Neural crest cell (in vitro differentiated cells): ENCODE results near the gene STING1. TPM values are rescaled to one million over a fixed set of nuclear protein-coding genes. Genes with fewer than 3 reads are reported as not detected.
"Not testable (repeated sequence)": the region's sequence is repeated elsewhere in the genome, so short reads cannot be mapped to it uniquely, and the experiment has no call there.

Source experiments
- DNase-seq: peaks from one replicate; pipeline ENCODE4 v3.0.0; 2021; ENCODE audit warnings: low read depth, mixed read lengths, low spot score
- H3K27ac Mint-ChIP-seq: one replicate; pipeline ENCODE4 v1.8.0; 2021; ENCODE audit warnings: mild to moderate bottlenecking, mixed read lengths; ENCODE audit not compliant: unreplicated experiment
- H3K27me3 Mint-ChIP-seq: 2 replicates; pipeline ENCODE4 v1.8.0; 2021; ENCODE audit warnings: low read depth, mild to moderate bottlenecking, mixed read lengths
- H3K36me3 Mint-ChIP-seq: 2 replicates; pipeline ENCODE4 v1.8.0; 2021; ENCODE audit warnings: low read depth, mild to moderate bottlenecking, mixed read lengths
- H3K4me1 Mint-ChIP-seq: 2 replicates; pipeline ENCODE4 v1.8.0; 2021; ENCODE audit warnings: mixed read lengths
- H3K4me3 Mint-ChIP-seq: one replicate; pipeline ENCODE4 v1.8.0; 2021; ENCODE audit warnings: mild to moderate bottlenecking, mixed read lengths
- H3K9me3 Mint-ChIP-seq: 2 replicates; pipeline ENCODE4 v1.8.0; 2021; ENCODE audit warnings: mixed read lengths
- long read RNA-seq: library from polyadenylated mRNA; unstranded; transcript quantifications from one replicate; pipeline ENCODE4 v2.0.0, GENCODE V29; 2020
- total RNA-seq: library from RNA; stranded (reverse); gene quantifications from 2 replicates; pipeline ENCODE4 v1.2.1, GENCODE V29; 2021
- TF ChIP-seq, protein P1 (sequence below): fragments of 200-600 bp; sonication (generic); conservative IDR thresholded peaks from 2 replicates; pipeline ENCODE4 v1.5.0; 2021; ENCODE audit warnings: antibody characterized with exemption, mild to moderate bottlenecking

STING1 gene
- total RNA-seq: 0.23 and 0.49 TPM in 2 replicates
- long read RNA-seq, partial matches to known transcripts: 0 of 1 reads
- long read RNA-seq, other reads (novel, unspliced or antisense): 1 of 1 reads

DNA sequence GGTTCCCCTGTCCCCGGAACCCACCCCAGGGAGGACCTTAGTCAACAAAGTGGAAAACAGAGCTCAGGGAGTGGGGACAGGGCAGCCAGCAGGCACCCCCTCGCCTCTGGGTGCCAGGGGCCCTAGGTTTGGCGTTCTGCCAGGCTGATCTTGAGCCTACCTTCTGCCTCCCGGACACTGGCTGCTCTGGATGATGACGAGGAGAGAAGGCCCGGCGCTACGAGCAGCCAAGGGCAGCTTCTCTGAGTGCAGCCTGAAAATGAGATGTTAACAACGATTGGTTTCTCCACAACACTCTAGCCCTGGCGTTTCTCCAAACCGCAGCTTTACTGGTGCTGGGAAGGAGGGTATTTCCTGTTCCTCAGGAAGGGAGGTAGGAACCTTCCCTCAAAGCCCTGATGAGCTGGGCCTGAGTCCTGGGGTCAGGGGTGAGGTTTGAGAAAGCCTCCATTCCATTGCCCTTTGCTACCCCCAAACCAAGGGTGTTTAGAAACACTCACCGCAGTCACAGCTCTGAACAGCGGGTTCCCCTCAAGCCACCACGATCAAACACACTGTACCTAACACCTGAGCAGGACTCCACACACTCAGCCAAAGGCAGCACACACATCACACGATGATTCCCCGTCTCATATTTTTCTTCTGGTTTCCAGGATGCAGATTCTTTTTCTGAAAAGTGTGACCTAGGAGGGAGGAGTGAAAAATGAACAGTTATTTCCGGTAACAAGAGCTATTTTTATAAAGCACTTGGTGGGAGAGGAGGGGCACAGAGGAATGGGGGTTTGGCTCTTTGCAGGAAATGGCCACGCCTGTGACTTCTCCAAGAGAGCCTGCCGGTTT lies at the start of gene STING1:
STING1 (minus strand) TSS at position 709 of the 840 bp plus-strand sequence. CDS start 1,054 bp downstream, outside the sequence.
- Mint-ChIP-seq H3K27ac (peak within 1 kb of the TSS; percentile 94), H3K27me3 (no peaks in the 10 kb centered on the region), H3K4me3 (no peak within 1 kb of the TSS), H3K36me3 (no peaks in the 10 kb centered on the region), H3K4me1 (peaks cover 9% of the 10 kb centered on the region), H3K9me3 (no peaks in the 10 kb centered on the region)
- no peak for DNase-seq
- TF ChIP-seq, protein P1, sequence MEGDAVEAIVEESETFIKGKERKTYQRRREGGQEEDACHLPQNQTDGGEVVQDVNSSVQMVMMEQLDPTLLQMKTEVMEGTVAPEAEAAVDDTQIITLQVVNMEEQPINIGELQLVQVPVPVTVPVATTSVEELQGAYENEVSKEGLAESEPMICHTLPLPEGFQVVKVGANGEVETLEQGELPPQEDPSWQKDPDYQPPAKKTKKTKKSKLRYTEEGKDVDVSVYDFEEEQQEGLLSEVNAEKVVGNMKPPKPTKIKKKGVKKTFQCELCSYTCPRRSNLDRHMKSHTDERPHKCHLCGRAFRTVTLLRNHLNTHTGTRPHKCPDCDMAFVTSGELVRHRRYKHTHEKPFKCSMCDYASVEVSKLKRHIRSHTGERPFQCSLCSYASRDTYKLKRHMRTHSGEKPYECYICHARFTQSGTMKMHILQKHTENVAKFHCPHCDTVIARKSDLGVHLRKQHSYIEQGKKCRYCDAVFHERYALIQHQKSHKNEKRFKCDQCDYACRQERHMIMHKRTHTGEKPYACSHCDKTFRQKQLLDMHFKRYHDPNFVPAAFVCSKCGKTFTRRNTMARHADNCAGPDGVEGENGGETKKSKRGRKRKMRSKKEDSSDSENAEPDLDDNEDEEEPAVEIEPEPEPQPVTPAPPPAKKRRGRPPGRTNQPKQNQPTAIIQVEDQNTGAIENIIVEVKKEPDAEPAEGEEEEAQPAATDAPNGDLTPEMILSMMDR: no peak

DNA sequence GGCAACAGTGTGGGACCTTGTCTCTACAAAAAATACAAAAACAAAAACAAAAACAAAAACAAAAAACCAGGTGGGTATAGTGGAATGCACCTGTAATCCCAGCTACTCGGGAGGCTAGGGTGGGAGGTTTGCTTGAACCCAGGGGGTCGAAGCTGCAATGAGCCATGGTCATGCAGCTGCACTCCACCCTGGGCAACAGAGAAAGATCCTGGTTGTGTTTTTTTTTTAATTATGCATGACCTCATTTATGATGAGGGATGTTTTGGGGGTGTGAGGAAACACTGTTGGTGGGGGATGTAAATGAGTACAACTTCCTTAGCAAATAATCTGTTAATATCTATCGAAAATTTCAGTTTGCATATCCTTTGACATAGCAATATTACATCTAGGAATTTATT lies 49.2 kb upstream of the STING1 start:
- Mint-ChIP-seq H3K27me3 (no peaks in the 10 kb centered on the region), H3K4me3 (no peak overlapping the region), H3K27ac (peak overlapping the region; percentile 67), H3K9me3 (no peaks in the 10 kb centered on the region), H3K36me3 (peaks cover 2% of the 10 kb centered on the region), H3K4me1 (peaks cover 14% of the 10 kb centered on the region)
- no peak for DNase-seq
- TF ChIP-seq, protein P1: no peak

GRCh38 chr5:139530079-139530478 lies 47.5 kb upstream of the STING1 start:
- not testable (repeated sequence) for H3K36me3 Mint-ChIP-seq, H3K9me3 Mint-ChIP-seq, H3K27ac Mint-ChIP-seq, H3K27me3 Mint-ChIP-seq, H3K4me3 Mint-ChIP-seq, DNase-seq
- H3K4me1 Mint-ChIP-seq: peaks cover 26% of the 10 kb centered on the region

- DNase-seq, H3K27ac Mint-ChIP-seq, H3K27me3 Mint-ChIP-seq, H3K9me3 Mint-ChIP-seq, H3K4me3 Mint-ChIP-seq, H3K36me3 Mint-ChIP-seq: not testable (repeated sequence)
- H3K4me1 Mint-ChIP-seq: peaks cover 26% of the 10 kb centered on the region
These were observed 46.1 kb upstream of the STING1 start for GRCh38 chr5:139528695-139529094.

DNA sequence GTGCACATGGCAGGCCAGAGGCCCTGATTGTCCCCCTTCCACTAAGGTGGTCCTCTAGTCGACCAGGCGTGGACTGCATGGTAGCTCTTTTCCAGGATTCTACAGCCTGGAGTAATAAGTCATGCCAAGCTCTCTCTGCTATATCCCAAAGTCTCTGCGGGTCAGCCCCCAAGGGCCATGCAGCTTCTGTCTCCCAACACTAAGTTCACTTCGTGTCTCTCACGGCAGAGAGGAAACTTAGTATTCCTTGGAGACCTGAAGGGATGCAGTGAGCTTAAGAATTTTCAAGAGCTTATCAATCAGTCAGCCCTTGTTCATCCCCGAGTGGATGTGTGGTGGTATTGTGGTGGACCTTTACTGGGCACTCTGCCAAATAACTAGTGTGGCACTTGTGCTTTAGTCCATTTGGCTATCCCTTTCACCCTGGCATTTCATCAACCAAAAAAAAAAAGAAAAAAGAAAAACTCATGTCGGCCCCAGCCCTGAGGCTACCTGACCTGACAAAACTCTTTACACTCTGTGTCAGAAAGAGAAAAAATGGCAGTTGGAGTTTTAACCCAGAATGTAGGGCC lies 45.4 kb upstream of the STING1 start:
- H3K9me3 Mint-ChIP-seq, DNase-seq, H3K27me3 Mint-ChIP-seq, H3K36me3 Mint-ChIP-seq, H3K27ac Mint-ChIP-seq, H3K4me3 Mint-ChIP-seq: not testable (repeated sequence)
- peaks cover 26% of the 10 kb centered on the region for H3K4me1 Mint-ChIP-seq

- not testable (repeated sequence) for DNase-seq, H3K36me3 Mint-ChIP-seq, H3K27me3 Mint-ChIP-seq, H3K9me3 Mint-ChIP-seq, H3K4me3 Mint-ChIP-seq, H3K27ac Mint-ChIP-seq
- peaks cover 26% of the 10 kb centered on the region for H3K4me1 Mint-ChIP-seq
These were observed 44.5 kb upstream of the STING1 start for GRCh38 chr5:139527090-139527470.

GRCh38 chr5:139526309-139527089 lies 43.9 kb upstream of the STING1 start:
- not testable (repeated sequence) for H3K4me3 Mint-ChIP-seq, DNase-seq, H3K36me3 Mint-ChIP-seq, H3K27me3 Mint-ChIP-seq, H3K9me3 Mint-ChIP-seq, H3K27ac Mint-ChIP-seq
- peaks cover 22% of the 10 kb centered on the region for H3K4me1 Mint-ChIP-seq

DNA sequence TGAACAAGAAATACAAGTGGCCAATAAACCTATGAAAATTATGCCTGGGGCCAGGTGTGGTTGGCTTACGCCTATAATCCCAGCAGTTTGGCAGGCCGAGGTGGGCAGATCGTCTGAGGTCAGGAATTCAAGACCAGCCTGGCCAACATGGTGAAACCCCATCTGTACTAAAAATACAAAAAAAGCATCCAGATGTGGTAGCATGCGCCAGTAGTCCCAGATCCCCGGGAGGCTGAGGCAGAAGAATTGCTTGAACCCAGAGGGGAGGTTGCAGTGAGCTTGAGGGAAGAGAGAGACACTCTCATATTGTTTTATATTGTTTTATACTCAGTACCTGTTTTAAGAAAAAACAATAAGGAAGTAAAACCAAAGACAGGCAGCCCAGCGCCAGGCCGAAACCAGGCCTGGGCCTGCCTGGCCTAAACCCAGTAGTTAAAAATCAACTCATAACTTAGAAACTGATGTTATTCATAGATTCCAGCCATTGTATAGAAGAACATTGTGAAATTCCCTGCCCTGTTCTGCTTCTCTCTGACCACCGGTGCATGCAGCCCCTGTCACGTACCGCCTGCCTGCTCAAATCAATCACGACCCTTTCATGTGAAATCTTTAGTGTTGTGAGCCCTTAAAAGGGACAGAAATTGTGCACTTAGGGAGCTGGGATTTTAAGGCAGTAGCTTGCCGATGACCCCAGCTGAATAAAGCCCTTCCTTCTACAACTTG lies 43.2 kb upstream of the STING1 start:
- not testable (repeated sequence) for H3K36me3 Mint-ChIP-seq, H3K9me3 Mint-ChIP-seq, DNase-seq, H3K27me3 Mint-ChIP-seq, H3K4me3 Mint-ChIP-seq, H3K27ac Mint-ChIP-seq
- peaks cover 17% of the 10 kb centered on the region for H3K4me1 Mint-ChIP-seq
